H1 (cell line): ENCODE measurements around the gene ARAP2. TPM values are rescaled to one million over a fixed set of nuclear protein-coding genes. Genes with fewer than 3 reads are reported as not detected.

Source experiments
- CTCF ChIA-PET: fragments of 300-600 bp; sonication (Branson Sonifier 250); formaldehyde crosslinking; loops from one replicate; lab custom pipeline; 2021; ENCODE audit not compliant: partially characterized antibody; lab: Charles Lee
- POLR2A ChIA-PET: fragments of 300-600 bp; sonication (Branson Sonifier 250); formaldehyde crosslinking; loops from one replicate; lab custom pipeline; 2021; ENCODE audit warnings: inconsistent platforms; ENCODE audit not compliant: partially characterized antibody; lab: Charles Lee
- DNase-seq, 2 experiments: peaks; one replicate each; pipeline versions ENCODE4 v3.0.0 to v3.0.0-alpha.2; 2010 to 2022; ENCODE audit warnings: low spot score in 2 of 2, low read depth in 1 of 2, mixed read lengths in 1 of 2
- FAIRE-seq: peaks from 2 replicates; lab custom pipeline; 2011; peaks lifted over from hg19 to GRCh38; lab: Jason Lieb, UNC
- H2AFZ ChIP-seq: 2 replicates; pipeline ENCODE4 v1.8.1; 2012; ENCODE audit warnings: low read length, inconsistent platforms
- H2AK5ac ChIP-seq: 2 replicates; pipeline ENCODE4 v1.6.1; 2013; ENCODE audit warnings: low read depth, low read length
- H2BK120ac ChIP-seq: replicated peaks from 2 replicates; pipeline ENCODE3; 2013; ENCODE audit warnings: low read depth, low read length, inconsistent platforms
- H2BK12ac ChIP-seq: 2 replicates; pipeline ENCODE4 v1.6.1; 2013; ENCODE audit warnings: low read depth, low read length
- H2BK15ac ChIP-seq: 2 replicates; pipeline ENCODE4 v1.6.1; 2013; ENCODE audit warnings: low read length
- H2BK20ac ChIP-seq: 2 replicates; pipeline ENCODE4 v1.6.1; 2013; ENCODE audit warnings: low read length
- H2BK5ac ChIP-seq: 2 replicates; pipeline ENCODE4 v1.6.1; 2013; ENCODE audit warnings: low read depth, low read length
- H3K14ac ChIP-seq: 2 replicates; pipeline ENCODE4 v1.6.1; 2013; ENCODE audit warnings: inconsistent platforms; ENCODE audit not compliant: insufficient read length
- H3K18ac ChIP-seq: 2 replicates; pipeline ENCODE4 v1.6.1; 2013; ENCODE audit warnings: low read length; ENCODE audit errors: extremely low read depth
- H3K23ac ChIP-seq: 2 replicates; pipeline ENCODE4 v1.6.1; 2013; ENCODE audit warnings: inconsistent platforms; ENCODE audit not compliant: insufficient read length
- H3K23me2 ChIP-seq: 2 replicates; pipeline ENCODE4 v1.6.1; 2013; ENCODE audit warnings: low read depth, low read length
- H3K27ac ChIP-seq: 2 replicates; pipeline ENCODE4 v1.6.1; 2011; ENCODE audit warnings: low read depth, low read length, inconsistent platforms
- H3K27me3 ChIP-seq, 4 experiments: replicated peaks in 1 of 4; 1 replicate in 1 of 4; 2 replicates in 3 of 4; pipeline versions ENCODE4 v1.6.1 to v1.8.1; 2011 to 2013; ENCODE audit warnings: low read length in 3 of 4, mild to moderate bottlenecking in 3 of 4, inconsistent platforms in 2 of 4, mixed read lengths in 2 of 4, moderate library complexity in 1 of 4; ENCODE audit not compliant: control insufficient read depth in 3 of 4, insufficient read depth in 3 of 4; ENCODE audit errors: extremely low read depth in 1 of 4
- H3K36me3 ChIP-seq, 4 experiments: 2 replicates each; pipeline versions ENCODE4 v1.6.1 to v1.8.1; 2011 to 2013; ENCODE audit warnings: mild to moderate bottlenecking in 4 of 4, low read length in 3 of 4, moderate library complexity in 2 of 4, control low read depth in 1 of 4, inconsistent platforms in 1 of 4; ENCODE audit not compliant: insufficient read depth in 4 of 4, control insufficient read depth in 2 of 4
- H3K4ac ChIP-seq: replicated peaks from 2 replicates; pipeline ENCODE3; 2013; ENCODE audit warnings: low read length, low read depth, mixed read lengths, inconsistent platforms; ENCODE audit not compliant: insufficient read length
- H3K4me1 ChIP-seq, 4 experiments: replicated peaks in 1 of 4; 1 replicate in 1 of 4; 2 replicates in 3 of 4; pipeline versions ENCODE4 v1.6.1 to v1.8.1; 2011 to 2013; ENCODE audit warnings: low read length in 3 of 4, inconsistent platforms in 2 of 4, mixed read lengths in 1 of 4; ENCODE audit not compliant: insufficient read depth in 4 of 4, control insufficient read depth in 3 of 4
- H3K4me2 ChIP-seq, 2 experiments: 2 replicates each; pipeline versions ENCODE4 v1.6.1 to v1.8.1; 2011 to 2013; ENCODE audit warnings: low read depth in 2 of 2, low read length in 2 of 2, control low read depth in 1 of 2, inconsistent platforms in 1 of 2, mild to moderate bottlenecking in 1 of 2; ENCODE audit not compliant: insufficient read depth in 1 of 2
- H3K4me3 ChIP-seq, 4 experiments: fragments of 200-600, 300-600 bp in 1 of 4; sonication (generic), shearing (Covaris generic), sonication (Bioruptor Twin) in 1 of 4; 2 replicates each; pipeline versions ENCODE4 v1.5.1 to v1.8.1; 2011 to 2016; ENCODE audit warnings: low read length in 4 of 4, low read depth in 3 of 4, control low read depth in 2 of 4, inconsistent platforms in 2 of 4, mild to moderate bottlenecking in 2 of 4, mixed read lengths in 1 of 4, moderate library complexity in 1 of 4; ENCODE audit not compliant: insufficient read depth in 2 of 4; ENCODE audit errors: extremely low read depth in 1 of 4
- H3K56ac ChIP-seq: replicated peaks from 2 replicates; pipeline ENCODE3; 2013; ENCODE audit warnings: low read depth, mild to moderate bottlenecking, mixed read lengths, low read length, inconsistent platforms; ENCODE audit not compliant: insufficient read length
- H3K79me1 ChIP-seq: 2 replicates; pipeline ENCODE4 v1.6.1; 2013; ENCODE audit warnings: low read depth, low read length, control low read depth
- H3K79me2 ChIP-seq, 2 experiments: 2 replicates each; pipeline versions ENCODE4 v1.6.1 to v1.8.1; 2012 to 2013; ENCODE audit warnings: low read length in 2 of 2, mild to moderate bottlenecking in 2 of 2, inconsistent platforms in 1 of 2; ENCODE audit not compliant: insufficient read depth in 2 of 2, control insufficient read depth in 1 of 2
- H3K9ac ChIP-seq, 4 experiments: replicated peaks in 1 of 4; 1 replicate in 1 of 4; 2 replicates in 3 of 4; pipeline versions ENCODE4 v1.6.1 to v1.8.1; 2011 to 2013; ENCODE audit warnings: low read depth in 3 of 4, low read length in 3 of 4, control low read depth in 2 of 4, mild to moderate bottlenecking in 2 of 4, moderate library complexity in 2 of 4, inconsistent platforms in 1 of 4; ENCODE audit errors: extremely low read depth in 1 of 4
- H3K9me3 ChIP-seq, 2 experiments: 2 replicates each; pipeline versions ENCODE4 v1.6.1 to v1.8.1; 2012 to 2013; ENCODE audit warnings: mild to moderate bottlenecking in 2 of 2, moderate library complexity in 2 of 2, control low read depth in 1 of 2, inconsistent platforms in 1 of 2, low read depth in 1 of 2, low read length in 1 of 2, mixed read lengths in 1 of 2; ENCODE audit not compliant: insufficient read depth in 2 of 2
- H4K20me1 ChIP-seq, 2 experiments: replicated peaks in 1 of 2; 2 replicates each; pipeline versions ENCODE3 to v1.8.1; 2011 to 2013; ENCODE audit warnings: inconsistent platforms in 2 of 2, low read length in 2 of 2, mild to moderate bottlenecking in 1 of 2; ENCODE audit not compliant: insufficient read depth in 2 of 2, control insufficient read depth in 1 of 2
- H4K5ac ChIP-seq: 2 replicates; pipeline ENCODE4 v1.6.1; 2013; ENCODE audit warnings: low read length, low read depth, mixed read lengths, inconsistent platforms; ENCODE audit not compliant: insufficient read length
- H4K8ac ChIP-seq: 2 replicates; pipeline ENCODE4 v1.8.0; 2013; ENCODE audit warnings: mild to moderate bottlenecking, moderate library complexity, low read length, inconsistent platforms; ENCODE audit not compliant: insufficient read depth; ENCODE audit errors: extremely low read depth
- H4K91ac ChIP-seq: replicated peaks from 2 replicates; pipeline ENCODE3; 2013; ENCODE audit warnings: low read length, mixed read lengths, inconsistent platforms; ENCODE audit not compliant: insufficient read length
- GABPA ChIP-seq: IDR thresholded peaks from 2 replicates; pipeline ENCODE4 v1.6.1; 2011; ENCODE audit warnings: mild to moderate bottlenecking, low read length, moderate library complexity, borderline replicate concordance; ENCODE audit not compliant: insufficient read depth
- RAD21 ChIP-seq, 2 experiments: IDR thresholded peaks in 1 of 2; conservative IDR thresholded peaks in 1 of 2; 2 replicates each; pipeline ENCODE4 v1.6.1; 2011; ENCODE audit warnings: low read depth in 2 of 2, low read length in 2 of 2, improper control_type of control experiment in 1 of 2, inconsistent platforms in 1 of 2, mild to moderate bottlenecking in 1 of 2, moderate library complexity in 1 of 2
- SIN3A ChIP-seq, 2 experiments: IDR thresholded peaks in 1 of 2; conservative IDR thresholded peaks in 1 of 2; 2 replicates each; pipeline ENCODE4 v1.6.1; 2011 to 2012; ENCODE audit warnings: low read length in 2 of 2, improper control_type of control experiment in 1 of 2, low read depth in 1 of 2, mild to moderate bottlenecking in 1 of 2
- SIX5 ChIP-seq: IDR thresholded peaks from 2 replicates; pipeline ENCODE4 v1.6.1; 2011; ENCODE audit warnings: mild to moderate bottlenecking, low read depth, low read length
- polyA plus RNA-seq, 7 experiments: library from polyadenylated mRNA; depleted of rRNA in 3 of 7; stranded (reverse) in 5 of 7; unstranded in 2 of 7; fragments of >200 nt in 5 of 7; fragments of 200-250 nt in 2 of 7; gene quantifications; 1 replicate in 5 of 7; 2 replicates in 1 of 7; 4 replicates in 1 of 7; pipeline versions ENCODE4 v1.2.1 to v1.2.3, GENCODE V29; 2011 to 2013; ENCODE audit warnings: missing spikeins in 2 of 7, mixed read lengths in 2 of 7
- total RNA-seq: library from RNA; stranded (reverse); fragmentation: NEBNext Ultra II Directional; extraction: Animal tissue kit (Norgen Biotek cat#: 25700); gene quantifications from 2 replicates; pipeline ENCODE4 v1.2.1, GENCODE V29; 2021
- TF ChIP-seq, protein P1 (sequence below): IDR thresholded peaks from 2 replicates; pipeline ENCODE4 v1.6.1; 2012; ENCODE audit warnings: low read length, inconsistent platforms

Gene ARAP2
- total and polyA plus RNA-seq, 2 of the 8 experiments (the other 6 are each of a cell fraction or from before 2014, with no cell fraction given) = 0.15 to 2.3 TPM

DNA sequence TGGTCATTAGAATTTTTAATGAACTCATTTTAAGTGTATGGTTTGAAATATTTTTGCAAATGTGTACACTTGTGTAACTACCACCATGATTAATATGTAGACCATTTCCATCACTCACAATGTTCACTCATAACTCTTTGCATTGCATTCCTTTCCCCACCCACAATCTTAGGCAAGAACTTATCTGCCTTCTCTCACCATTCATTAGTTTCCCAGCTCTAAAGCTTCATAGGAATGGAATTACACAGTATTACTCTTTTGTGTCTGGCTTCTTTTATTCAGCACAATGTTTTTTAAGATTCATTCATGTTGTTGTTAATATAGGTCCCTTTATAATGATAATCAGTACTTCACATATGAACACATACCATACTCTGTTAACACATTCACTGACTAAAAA, 106.1 kb downstream of the ARAP2 start:
- TF ChIP-seq RAD21 (IDR thresholded peaks at IDR 0.05 in 1 of 2, conservative IDR thresholded peaks at IDR 0.05 in 1 of 2; ENCODE audit: low read depth in 2 of 2, low read length in 2 of 2) (no peak), GABPA (no peak), SIN3A (conservative IDR thresholded peaks at IDR 0.05 in 1 of 2, IDR thresholded peaks at IDR 0.05 in 1 of 2; ENCODE audit: low read depth in 1 of 2, low read length in 2 of 2) (no peak), SIX5 (no peak)
- TF ChIP-seq, protein P1, sequence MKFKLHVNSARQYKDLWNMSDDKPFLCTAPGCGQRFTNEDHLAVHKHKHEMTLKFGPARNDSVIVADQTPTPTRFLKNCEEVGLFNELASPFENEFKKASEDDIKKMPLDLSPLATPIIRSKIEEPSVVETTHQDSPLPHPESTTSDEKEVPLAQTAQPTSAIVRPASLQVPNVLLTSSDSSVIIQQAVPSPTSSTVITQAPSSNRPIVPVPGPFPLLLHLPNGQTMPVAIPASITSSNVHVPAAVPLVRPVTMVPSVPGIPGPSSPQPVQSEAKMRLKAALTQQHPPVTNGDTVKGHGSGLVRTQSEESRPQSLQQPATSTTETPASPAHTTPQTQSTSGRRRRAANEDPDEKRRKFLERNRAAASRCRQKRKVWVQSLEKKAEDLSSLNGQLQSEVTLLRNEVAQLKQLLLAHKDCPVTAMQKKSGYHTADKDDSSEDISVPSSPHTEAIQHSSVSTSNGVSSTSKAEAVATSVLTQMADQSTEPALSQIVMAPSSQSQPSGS = no peak
- Histone ChIP-seq H2BK15ac (no peak overlapping the region), H3K36me3 (no peaks in the 10 kb centered on the region)

More for the DNA sequence above, 106.1 kb downstream of the ARAP2 start:
- no peak overlapping the region for H2AK5ac ChIP-seq
- CTCF ChIA-PET = interaction anchor here (1.3 kb wide), 1 partner anchor 21 kb away, joined by 3 read pairs; no protein-coding TSS in a partner anchor
- H3K4ac ChIP-seq = no peak overlapping the region
- no peak overlapping the region for H3K23ac ChIP-seq
- no peaks in the 10 kb centered on the region for H3K79me2 ChIP-seq
- no peak overlapping the region for H3K14ac ChIP-seq
- H3K18ac ChIP-seq = no peak overlapping the region
- no peak overlapping the region for H3K4me2 ChIP-seq
- no peak overlapping the region for H2AFZ ChIP-seq
- no peak overlapping the region for H2BK20ac ChIP-seq
- no peak overlapping the region for H4K8ac ChIP-seq
- no peak overlapping the region for H3K4me3 ChIP-seq
- H3K9ac ChIP-seq = no peak overlapping the region
- no peaks in the 10 kb centered on the region for H3K27me3 ChIP-seq
- no peaks in the 10 kb centered on the region for H3K9me3 ChIP-seq
- POLR2A ChIA-PET = no interaction called here
- H2BK12ac ChIP-seq = no peak overlapping the region
- no peak overlapping the region for H2BK120ac ChIP-seq
- no peak overlapping the region for H3K56ac ChIP-seq
- H4K20me1 ChIP-seq = no peaks in the 10 kb centered on the region
- no peak overlapping the region for H4K5ac ChIP-seq
- H2BK5ac ChIP-seq = no peak overlapping the region
- no peaks in the 10 kb centered on the region for H3K4me1 ChIP-seq
- no peaks in the 10 kb centered on the region; the same call in 1 of the 2 replicates for H3K23me2 ChIP-seq
- DNase-seq = no peak
- H3K27ac ChIP-seq = no peak overlapping the region
- no peaks in the 10 kb centered on the region for H3K79me1 ChIP-seq
- FAIRE-seq = no peak
- no peak overlapping the region for H4K91ac ChIP-seq
